ENCODE data around the gene CYB5R4.

CYB5R4 gene

GRCh38 chr6:83860359-83860755, 868 bp downstream of the CYB5R4 start:
- DNase-seq (ENCODE audit: low read depth, low spot score) = no peak
- peak overlapping the region; percentile 89 for H3K4me3 ChIP-seq (ENCODE audit: low read depth, low read length)
- ChIA-PET POLR2A (no interaction called here), CTCF (interaction anchor here (1.0 to 2.4 kb wide), 7 partner anchors 12 to 1463 kb away, joined by 3 to 7 read pairs (median 3); partner anchors contain the start of gene CEP162)
- no peak for TF ChIP-seq CTCF (IDR thresholded peaks at IDR 0.05; ENCODE audit: insufficient read depth, low read length, missing control alignments)

DNA sequence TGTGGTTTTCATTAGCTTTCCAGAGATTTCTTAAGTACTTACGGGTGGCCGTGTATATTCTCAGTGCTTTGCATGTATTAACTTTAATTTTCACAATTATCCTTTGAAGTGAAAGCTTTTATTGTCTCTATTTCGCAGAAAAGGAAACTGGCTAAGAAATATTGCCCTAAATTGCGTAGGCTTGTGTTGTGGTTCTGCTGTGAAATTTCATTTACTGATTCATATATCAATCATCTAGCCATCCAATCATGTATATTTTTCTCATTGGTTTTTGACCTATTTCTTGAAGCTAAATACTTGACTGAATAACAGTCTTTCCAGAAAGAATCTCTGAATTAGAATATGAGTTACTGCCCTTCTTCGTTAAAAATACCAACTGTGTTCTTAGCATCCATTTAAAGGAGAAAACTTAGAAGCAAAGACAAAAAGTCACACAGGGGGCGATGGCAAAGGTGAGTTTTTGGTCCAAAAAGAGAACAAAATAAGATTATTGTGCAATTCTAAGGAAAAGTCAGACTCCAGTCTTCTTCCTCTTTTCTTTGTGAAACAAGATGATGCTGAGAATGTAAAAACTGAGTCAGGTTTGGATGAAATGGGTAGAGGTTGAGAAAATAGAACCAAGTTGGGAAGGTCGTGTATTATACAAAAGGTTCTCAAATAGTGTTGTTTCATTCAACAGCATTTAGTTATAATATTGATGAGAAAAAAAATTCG, 1.4 kb downstream of the CYB5R4 start:
- no peak for TF ChIP-seq CTCF (IDR thresholded peaks at IDR 0.05; ENCODE audit: insufficient read depth, low read length, missing control alignments)
- H3K4me3 ChIP-seq (ENCODE audit: low read depth, low read length) = peak overlapping the region; percentile 28; the same call in 1 of the 2 replicates
- ChIA-PET CTCF (interaction anchor here (1.4 to 2.2 kb wide), 2 partner anchors 366 to 1463 kb away, joined by 3 to 7 read pairs; partner anchors contain the start of gene CEP162), POLR2A (no interaction called here)
- DNase-seq (ENCODE audit: low read depth, low spot score) = no peak

- ChIA-PET POLR2A (no interaction called here), CTCF (no interaction called here)
- H3K4me3 ChIP-seq (ENCODE audit: low read depth, low read length) = no peak overlapping the region
- no peak for TF ChIP-seq CTCF (IDR thresholded peaks at IDR 0.05; ENCODE audit: insufficient read depth, low read length, missing control alignments)
- no peak for DNase-seq (ENCODE audit: low read depth, low spot score)
These were observed 3.4 kb downstream of the CYB5R4 start for GRCh38 chr6:83862776-83863471.

- ChIA-PET POLR2A (no interaction called here), CTCF (interaction anchor here (1.1 kb wide), 1 partner anchor 353 kb away, joined by 4 read pairs; no protein-coding TSS in a partner anchor)
- no peak overlapping the region for H3K4me3 ChIP-seq (ENCODE audit: low read depth, low read length)
- no peak for TF ChIP-seq CTCF (IDR thresholded peaks at IDR 0.05; ENCODE audit: insufficient read depth, low read length, missing control alignments)
- DNase-seq (ENCODE audit: low read depth, low spot score) = no peak
These were observed 7.6 kb downstream of the CYB5R4 start for GRCh38 chr6:83867043-83867442.

- POLR2A ChIA-PET = interaction anchor here (1.2 kb wide), 1 partner anchor 8 kb away, joined by 3 read pairs; no protein-coding TSS in a partner anchor
- H3K4me3 ChIP-seq (ENCODE audit: low read depth, low read length) = no peak overlapping the region
- DNase-seq (ENCODE audit: low read depth, low spot score) = peak; percentile 81
- CTCF ChIA-PET = interaction anchor here (0.6 to 1.4 kb wide), 2 partner anchors 8 to 252 kb away, joined by 3 read pairs; partner anchors contain the start of gene CYB5R4
- TF ChIP-seq CTCF (IDR thresholded peaks at IDR 0.05; ENCODE audit: insufficient read depth, low read length, missing control alignments) = no peak
These were observed 8.2 kb downstream of the CYB5R4 start for GRCh38 chr6:83867527-83868161.

Measured in AG04449 (cell line).